ENCODE data around the gene THRB.
A peak's percentile ranks its signal among the peaks of the same experiment; 100 is the strongest.

The THRB gene

DNA sequence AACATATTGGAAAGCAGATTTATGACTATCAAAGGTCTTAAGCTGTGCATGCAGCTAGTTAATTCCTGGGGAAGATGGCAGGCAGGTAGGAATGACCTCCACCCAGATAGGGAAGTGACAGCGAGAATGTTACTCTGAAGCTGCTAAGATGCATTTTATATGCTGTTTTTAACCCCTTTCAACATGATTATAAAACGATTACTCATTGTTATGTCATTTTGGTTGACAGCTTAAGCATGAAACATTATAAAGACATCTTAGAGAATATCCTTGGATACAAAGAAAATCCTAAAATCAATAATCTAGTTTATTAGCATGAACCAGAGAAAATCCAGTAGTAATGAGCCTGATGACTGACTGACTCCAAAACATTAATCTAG, 329.1 kb downstream of the THRB start:
- H3K4me3 ChIP-seq (replicated peaks; ENCODE audit: low read depth, low read length), result no peak overlapping the region
- TF ChIP-seq, protein P1, sequence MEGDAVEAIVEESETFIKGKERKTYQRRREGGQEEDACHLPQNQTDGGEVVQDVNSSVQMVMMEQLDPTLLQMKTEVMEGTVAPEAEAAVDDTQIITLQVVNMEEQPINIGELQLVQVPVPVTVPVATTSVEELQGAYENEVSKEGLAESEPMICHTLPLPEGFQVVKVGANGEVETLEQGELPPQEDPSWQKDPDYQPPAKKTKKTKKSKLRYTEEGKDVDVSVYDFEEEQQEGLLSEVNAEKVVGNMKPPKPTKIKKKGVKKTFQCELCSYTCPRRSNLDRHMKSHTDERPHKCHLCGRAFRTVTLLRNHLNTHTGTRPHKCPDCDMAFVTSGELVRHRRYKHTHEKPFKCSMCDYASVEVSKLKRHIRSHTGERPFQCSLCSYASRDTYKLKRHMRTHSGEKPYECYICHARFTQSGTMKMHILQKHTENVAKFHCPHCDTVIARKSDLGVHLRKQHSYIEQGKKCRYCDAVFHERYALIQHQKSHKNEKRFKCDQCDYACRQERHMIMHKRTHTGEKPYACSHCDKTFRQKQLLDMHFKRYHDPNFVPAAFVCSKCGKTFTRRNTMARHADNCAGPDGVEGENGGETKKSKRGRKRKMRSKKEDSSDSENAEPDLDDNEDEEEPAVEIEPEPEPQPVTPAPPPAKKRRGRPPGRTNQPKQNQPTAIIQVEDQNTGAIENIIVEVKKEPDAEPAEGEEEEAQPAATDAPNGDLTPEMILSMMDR (IDR thresholded peaks at IDR 0.05; ENCODE audit: low read depth, low read length, missing control alignments), result no peak
- no peak for DNase-seq (ENCODE audit: extremely low read depth, low read depth)

DNA sequence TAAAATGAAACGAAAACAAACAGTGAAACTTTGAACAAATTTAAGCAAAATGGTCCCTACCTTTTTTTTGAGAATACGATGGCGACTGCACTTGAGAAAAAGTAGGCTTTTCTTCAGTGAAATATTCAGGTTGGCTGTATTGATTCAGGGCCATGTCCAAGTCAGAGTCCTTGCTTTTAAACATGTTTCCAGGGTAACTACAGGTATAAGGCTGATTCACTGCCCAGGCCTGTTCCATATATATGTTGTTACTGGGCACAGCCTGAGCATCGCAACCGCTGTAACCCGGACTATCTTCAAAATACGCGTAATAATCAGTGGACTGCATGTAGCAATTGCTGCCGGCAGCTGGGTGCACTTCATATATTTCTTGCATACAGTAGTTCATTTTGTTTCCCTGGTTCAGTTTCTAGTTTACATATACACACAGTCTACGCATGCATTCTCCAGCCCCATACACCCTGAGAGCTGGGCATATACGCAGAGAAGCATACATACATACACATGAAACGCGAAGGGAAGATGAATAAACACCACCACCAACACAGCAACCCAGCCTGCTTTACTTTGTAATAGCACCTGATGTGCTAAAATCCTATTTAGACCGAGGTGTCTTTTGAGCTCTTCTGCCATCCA, 329.6 kb downstream of the THRB start:
- no peak overlapping the region for H3K4me3 ChIP-seq (replicated peaks; ENCODE audit: low read depth, low read length)
- TF ChIP-seq, protein P1 (IDR thresholded peaks at IDR 0.05; ENCODE audit: low read depth, low read length, missing control alignments), result no peak
- no peak for DNase-seq (ENCODE audit: extremely low read depth, low read depth)

DNA sequence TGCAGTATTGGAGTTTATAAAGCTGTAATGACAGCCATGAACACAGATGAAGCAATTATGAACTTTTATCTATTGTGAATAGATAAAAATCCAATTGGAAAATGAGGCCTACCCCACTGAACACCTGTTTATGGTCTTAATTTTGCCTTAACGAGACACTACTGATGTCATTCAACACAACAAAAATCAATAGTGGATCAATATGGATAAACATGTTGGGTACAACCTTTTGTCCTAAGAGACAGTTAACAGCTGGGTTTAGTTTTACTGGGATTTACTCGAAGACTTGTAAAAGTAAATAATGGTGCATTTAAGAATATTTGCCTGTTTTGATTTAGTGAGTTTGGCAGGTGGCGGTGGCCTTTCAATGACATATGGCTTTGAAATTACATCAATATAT, 331.7 kb downstream of the THRB start:
- H3K4me3 ChIP-seq (replicated peaks; ENCODE audit: low read depth, low read length), result no peak overlapping the region
- TF ChIP-seq, protein P1 (IDR thresholded peaks at IDR 0.05; ENCODE audit: low read depth, low read length, missing control alignments), result no peak
- DNase-seq (ENCODE audit: extremely low read depth, low read depth), result no peak

DNA sequence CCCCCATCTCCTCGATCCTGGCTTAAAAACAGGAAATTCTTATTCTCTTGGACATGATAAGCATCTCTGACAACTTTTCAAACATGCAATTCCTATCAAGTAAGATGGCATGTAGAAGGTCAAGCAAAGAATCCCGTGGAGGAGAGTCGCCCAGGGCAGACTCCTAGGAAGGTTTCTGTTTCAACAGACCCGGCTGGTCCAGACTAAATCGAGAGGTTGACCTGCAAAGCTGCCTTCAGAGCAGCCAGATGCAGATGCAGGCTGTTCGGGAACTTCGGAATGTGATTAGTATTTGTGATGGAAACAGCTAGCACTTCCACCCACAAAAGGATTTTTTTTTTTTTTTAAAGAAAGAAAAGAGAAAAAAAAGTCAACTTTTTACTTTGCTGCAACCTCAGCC, 332.8 kb downstream of the THRB start:
- DNase-seq (ENCODE audit: extremely low read depth, low read depth), result no peak
- TF ChIP-seq, protein P1 (IDR thresholded peaks at IDR 0.05; ENCODE audit: low read depth, low read length, missing control alignments), result no peak
- H3K4me3 ChIP-seq (replicated peaks; ENCODE audit: low read depth, low read length), result no peak overlapping the region

DNA sequence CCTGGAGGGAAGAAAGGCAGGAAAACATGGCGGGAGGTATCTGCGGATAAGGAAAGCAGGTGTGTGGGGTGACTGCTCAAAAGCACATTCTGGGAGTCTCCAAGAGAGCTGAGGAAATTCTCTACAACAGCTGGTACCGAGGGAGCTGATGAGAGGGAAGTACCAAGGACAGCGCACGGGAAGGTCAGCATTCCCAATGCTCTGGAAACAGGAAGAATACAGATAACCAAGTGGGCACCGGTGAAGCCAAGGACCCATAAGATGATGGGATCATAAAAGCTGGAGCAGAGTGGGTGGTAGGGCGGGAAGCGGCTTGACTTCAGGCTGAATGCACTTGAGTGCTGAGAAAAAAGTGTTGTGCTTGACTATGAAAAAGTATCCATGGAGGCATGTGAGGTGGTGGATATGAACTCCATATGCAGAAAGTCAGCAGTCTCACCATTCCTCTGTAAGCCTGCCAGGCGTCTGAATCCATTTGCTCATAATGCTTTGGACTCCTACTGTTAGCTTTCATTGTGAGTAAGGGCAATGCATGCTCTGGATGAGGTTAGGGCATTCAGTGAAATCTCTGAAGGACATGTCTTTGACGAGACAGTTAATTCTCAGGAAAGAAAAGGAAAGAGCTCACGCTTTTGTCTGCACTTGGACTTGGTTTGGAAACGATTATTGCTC, 334.1 kb downstream of the THRB start:
- TF ChIP-seq, protein P1 (IDR thresholded peaks at IDR 0.05; ENCODE audit: low read depth, low read length, missing control alignments), result no peak
- DNase-seq (ENCODE audit: extremely low read depth, low read depth), result peak; percentile 19
- no peak overlapping the region for H3K4me3 ChIP-seq (replicated peaks; ENCODE audit: low read depth, low read length)

DNA sequence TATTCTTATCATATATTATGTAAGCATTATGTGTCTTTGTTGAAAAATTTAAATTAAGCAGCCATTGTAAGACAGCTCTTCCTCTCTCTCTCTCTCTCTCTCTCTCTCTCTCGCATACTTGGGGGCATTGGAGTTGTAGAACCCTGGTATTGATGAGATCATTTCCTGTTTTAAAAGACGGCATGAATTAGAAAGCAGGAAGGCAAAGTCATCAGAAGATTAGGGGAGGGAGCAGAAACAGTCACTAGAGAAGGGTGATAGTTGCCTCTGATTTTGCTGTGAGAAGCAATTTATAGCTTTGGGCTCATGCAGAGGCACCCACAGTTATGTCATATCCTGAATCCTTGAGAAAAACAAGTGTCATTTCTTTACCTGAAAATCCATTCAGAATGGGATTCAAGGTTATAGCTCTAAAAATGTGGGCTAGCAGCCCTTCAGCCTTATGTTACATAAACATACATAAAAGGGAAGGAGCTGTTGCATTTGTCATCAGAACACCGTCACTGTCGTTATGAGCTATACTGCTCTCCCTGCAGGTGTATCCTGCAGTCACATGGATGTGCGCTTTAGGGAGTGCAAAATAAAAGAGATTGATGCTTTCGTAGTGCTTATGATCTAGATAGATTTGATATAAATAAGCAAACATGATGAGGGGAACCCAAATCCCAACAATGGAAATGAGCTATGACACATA, 335.7 kb downstream of the THRB start:
- DNase-seq (ENCODE audit: extremely low read depth, low read depth), result no peak
- no peak overlapping the region for H3K4me3 ChIP-seq (replicated peaks; ENCODE audit: low read depth, low read length)
- TF ChIP-seq, protein P1 (IDR thresholded peaks at IDR 0.05; ENCODE audit: low read depth, low read length, missing control alignments), result no peak
